ENCODE data around the gene OR4D10. TPM values are rescaled to one million over a fixed set of nuclear protein-coding genes. Genes with fewer than 3 reads are reported as not detected.

The OR4D10 gene
- total and polyA plus RNA-seq, 2 of the 8 experiments (the other 6 are each of a cell fraction or from before 2014, with no cell fraction given), result not detected

GRCh38 chr11:59480359-59480758, 7.2 kb downstream of the OR4D10 start (continued):
- TF ChIP-seq CHD7 (IDR thresholded peaks at IDR 0.05; ENCODE audit: insufficient replicate concordance, low read length) (no peak), GTF2F1 (IDR thresholded peaks at IDR 0.05; ENCODE audit: borderline replicate concordance, low read depth, low read length) (no peak), POLR2A (IDR thresholded peaks at IDR 0.05; ENCODE audit: control extremely low read depth in 1 of 2, low read depth in 2 of 2, low read length in 2 of 2) (no peak)
